Choroid plexus epithelial cell (primary cell): ENCODE measurements around the gene ZNF84.

ENCODE experiments used
- DNase-seq: peaks from one replicate; pipeline ENCODE4 v3.0.0-alpha.2; 2010; ENCODE audit warnings: low read depth
- H3K4me3 ChIP-seq: 2 replicates; pipeline ENCODE4 v1.5.1; 2011; ENCODE audit warnings: low read depth, mild to moderate bottlenecking, control low read depth, low read length, moderate library complexity
- TF ChIP-seq, protein P1 (sequence below): conservative IDR thresholded peaks from 2 replicates; pipeline ENCODE4 v1.5.1; 2011; ENCODE audit warnings: low read depth, mild to moderate bottlenecking, control low read depth, inconsistent platforms, low read length, moderate library complexity

The ZNF84 gene

DNA sequence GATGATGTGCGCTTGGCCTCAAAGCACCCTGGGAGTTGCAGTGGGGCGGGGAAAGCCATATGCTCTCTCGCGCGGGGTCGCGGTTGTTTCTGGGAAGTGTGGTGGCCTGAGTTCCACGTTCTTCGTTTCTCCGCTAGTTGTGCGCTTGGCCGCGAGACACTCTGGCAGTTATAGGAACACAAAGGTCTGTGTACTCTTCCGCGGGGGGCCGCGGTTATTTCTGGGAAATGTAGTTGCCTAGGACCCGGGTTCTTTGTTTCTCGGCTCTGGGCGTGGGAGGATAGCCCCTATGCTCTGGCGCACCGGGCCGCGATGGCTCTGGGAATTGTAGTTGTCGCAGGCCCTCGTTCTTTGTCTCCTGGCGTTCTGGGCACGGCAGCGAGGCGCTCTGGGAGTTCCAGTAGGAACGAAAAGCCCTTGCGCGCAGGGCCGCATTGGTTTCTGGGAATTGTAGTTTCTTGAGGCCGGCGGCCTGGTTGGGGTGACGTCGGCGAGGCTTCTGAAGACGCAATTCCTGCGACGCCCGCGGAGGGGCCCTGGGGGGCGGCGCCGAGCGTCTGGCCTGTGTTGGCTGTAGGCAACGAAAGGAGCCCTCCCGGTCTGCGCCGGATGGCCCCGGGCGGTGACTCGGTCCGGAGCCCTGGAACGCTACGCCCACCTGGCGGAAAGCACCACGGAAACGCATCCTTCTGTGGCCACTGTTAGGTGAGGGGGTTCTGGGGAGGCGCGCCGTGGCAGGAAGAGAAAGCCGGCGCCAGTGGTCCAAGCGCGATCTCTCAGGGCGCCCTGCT, 43.3 kb downstream of the ZNF84 start, which contains the start of gene ZNF140:
Gene ZNF140, plus strand, starts transcription at position 556 of the 791 bp plus-strand sequence. CDS start 398 bp downstream, outside the sequence.
- TF ChIP-seq, protein P1, sequence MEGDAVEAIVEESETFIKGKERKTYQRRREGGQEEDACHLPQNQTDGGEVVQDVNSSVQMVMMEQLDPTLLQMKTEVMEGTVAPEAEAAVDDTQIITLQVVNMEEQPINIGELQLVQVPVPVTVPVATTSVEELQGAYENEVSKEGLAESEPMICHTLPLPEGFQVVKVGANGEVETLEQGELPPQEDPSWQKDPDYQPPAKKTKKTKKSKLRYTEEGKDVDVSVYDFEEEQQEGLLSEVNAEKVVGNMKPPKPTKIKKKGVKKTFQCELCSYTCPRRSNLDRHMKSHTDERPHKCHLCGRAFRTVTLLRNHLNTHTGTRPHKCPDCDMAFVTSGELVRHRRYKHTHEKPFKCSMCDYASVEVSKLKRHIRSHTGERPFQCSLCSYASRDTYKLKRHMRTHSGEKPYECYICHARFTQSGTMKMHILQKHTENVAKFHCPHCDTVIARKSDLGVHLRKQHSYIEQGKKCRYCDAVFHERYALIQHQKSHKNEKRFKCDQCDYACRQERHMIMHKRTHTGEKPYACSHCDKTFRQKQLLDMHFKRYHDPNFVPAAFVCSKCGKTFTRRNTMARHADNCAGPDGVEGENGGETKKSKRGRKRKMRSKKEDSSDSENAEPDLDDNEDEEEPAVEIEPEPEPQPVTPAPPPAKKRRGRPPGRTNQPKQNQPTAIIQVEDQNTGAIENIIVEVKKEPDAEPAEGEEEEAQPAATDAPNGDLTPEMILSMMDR = no peak
- H3K4me3 ChIP-seq = peak within 1 kb of the TSS; percentile 94
- DNase-seq = peak; percentile 99

DNA sequence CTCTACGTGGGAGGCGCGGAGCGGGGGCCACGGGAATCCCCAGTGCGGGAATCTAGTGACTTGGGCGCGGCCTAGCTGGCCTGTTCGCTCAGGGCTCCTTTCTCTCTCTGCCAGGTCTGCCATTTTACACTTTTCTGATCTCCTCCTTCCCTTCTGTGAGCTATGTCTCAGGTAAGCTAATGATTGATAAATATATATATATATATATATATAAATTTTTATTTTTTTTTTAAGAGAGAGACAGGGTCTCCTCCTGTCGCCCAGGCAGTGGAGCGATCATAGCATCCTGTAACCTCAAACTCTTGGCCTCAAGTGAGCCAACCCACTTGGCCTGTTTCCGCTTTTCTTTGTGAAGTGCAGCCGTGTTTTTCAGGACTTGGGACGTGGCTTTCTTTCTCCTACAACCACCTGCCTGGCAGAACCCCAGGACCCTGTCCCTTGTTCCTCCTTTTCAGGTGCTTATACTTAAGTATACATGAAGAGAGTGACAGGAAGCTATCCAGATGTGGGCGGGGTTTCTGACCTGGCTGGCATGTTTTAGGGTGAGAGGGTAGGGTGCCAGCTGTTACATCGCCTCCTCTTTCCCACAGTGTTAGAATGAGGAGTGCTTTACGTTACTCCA, 44.0 kb downstream of the ZNF84 start:
- peak; percentile 80 for DNase-seq
- H3K4me3 ChIP-seq = peak overlapping the region; percentile 94
- TF ChIP-seq, protein P1 = no peak

DNA sequence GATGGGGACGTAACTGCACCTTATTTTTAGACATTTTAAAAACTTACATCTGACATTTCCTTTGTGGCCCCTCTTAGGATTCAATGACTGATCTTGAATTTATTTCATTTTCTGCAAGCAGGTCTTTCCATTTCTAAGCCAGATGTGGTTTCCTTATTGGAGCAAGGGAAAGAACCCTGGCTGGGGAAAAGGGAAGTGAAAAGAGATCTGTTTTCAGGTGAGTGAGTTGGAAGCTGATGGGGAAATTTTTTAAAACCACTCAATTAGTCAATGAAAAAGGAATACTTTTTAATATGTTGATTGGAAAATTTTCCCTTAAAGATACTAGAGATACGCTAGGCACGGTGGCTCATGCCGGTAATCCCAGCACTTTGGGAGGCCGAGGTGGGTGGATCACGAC, 46.0 kb downstream of the ZNF84 start:
- no peak for DNase-seq
- H3K4me3 ChIP-seq = no peak overlapping the region
- TF ChIP-seq, protein P1 = no peak

DNA sequence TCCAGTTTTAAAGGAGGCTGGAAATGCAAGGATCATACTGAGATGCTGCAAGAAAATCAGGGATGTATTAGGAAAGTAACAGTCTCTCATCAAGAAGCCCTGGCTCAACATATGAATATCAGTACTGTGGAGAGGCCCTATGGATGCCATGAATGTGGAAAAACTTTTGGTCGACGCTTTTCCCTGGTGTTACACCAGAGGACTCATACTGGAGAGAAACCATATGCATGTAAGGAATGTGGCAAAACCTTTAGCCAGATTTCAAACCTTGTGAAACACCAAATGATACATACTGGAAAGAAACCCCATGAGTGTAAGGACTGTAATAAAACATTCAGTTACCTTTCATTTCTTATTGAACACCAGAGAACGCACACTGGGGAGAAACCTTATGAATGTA, 68.3 kb downstream of the ZNF84 start:
- TF ChIP-seq, protein P1 = no peak
- no peak overlapping the region for H3K4me3 ChIP-seq
- DNase-seq = peak; percentile 10

DNA sequence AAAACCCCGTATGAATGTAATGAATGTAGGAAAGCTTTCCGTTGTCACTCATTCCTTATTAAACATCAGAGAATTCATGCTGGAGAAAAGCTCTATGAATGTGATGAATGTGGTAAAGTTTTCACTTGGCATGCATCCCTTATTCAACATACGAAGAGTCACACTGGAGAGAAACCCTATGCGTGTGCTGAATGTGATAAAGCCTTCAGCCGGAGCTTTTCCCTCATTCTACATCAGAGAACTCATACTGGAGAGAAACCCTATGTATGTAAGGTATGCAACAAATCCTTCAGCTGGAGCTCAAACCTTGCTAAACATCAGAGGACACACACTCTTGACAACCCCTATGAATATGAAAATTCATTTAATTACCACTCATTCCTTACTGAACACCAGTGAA, 68.9 kb downstream of the ZNF84 start:
- DNase-seq = peak; percentile 24
- H3K4me3 ChIP-seq = no peak overlapping the region
- TF ChIP-seq, protein P1 = no peak

DNA sequence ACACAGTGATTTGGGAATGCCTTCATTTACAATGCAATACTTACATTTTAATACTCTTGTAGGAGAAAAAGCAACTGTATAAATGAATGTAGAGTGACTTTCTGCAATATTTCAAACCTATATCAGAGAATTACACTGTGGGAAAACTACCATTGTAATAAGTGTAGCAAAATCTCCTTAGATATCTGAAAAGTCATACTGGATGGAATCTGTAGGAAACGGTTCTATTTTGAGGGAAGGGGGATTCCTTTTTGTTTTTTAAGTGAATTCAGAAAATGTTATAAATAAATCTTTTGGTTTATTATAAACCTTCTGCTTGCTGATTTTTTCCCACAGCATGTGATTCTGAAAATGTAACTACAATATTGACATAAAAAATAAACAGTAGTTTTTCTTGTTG, 69.8 kb downstream of the ZNF84 start:
- DNase-seq = no peak
- TF ChIP-seq, protein P1 = no peak
- H3K4me3 ChIP-seq = no peak overlapping the region
